ENCODE data around the gene NAA15.

Gene NAA15

DNA sequence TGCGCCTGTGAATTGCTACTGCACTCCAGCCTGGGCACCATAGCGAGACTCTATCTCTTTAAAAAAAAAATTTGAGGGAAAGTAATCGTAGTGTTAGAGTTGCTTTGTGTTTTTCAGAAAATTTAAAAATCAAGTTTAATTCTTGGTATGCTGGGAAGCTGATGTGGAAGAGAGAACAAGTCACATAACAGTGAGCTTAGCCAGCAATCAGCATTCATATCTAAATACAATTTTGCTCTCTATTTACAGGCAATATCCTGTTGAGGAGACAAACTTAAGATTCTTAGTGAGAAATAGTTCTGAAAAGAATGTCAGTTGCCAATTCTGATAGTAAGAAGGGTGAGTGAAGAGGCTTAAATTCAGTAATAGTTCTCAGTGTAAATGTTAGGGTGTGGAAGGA lies 10.6 kb downstream of the NAA15 start:
- TF ChIP-seq FOXM1 (IDR thresholded peaks at IDR 0.05; ENCODE audit: borderline replicate concordance, low read depth): no peak
- no peak for TF ChIP-seq ZBTB7A (IDR thresholded peaks at IDR 0.05; ENCODE audit: low read depth)
- no peak for TF ChIP-seq TEAD4 (IDR thresholded peaks at IDR 0.05)
- no peak for TF ChIP-seq EP300 (IDR thresholded peaks at IDR 0.05; ENCODE audit: borderline replicate concordance)
- no peak for TF ChIP-seq MAX (IDR thresholded peaks at IDR 0.05)
- no peak for TF ChIP-seq CREB1 (IDR thresholded peaks at IDR 0.05; ENCODE audit: low read depth)
- no peak for TF ChIP-seq NFIC (IDR thresholded peaks at IDR 0.05)
- no peak for TF ChIP-seq TAF1 (IDR thresholded peaks at IDR 0.05; ENCODE audit: low read depth)
- no peak for TF ChIP-seq REST (IDR thresholded peaks at IDR 0.05; ENCODE audit: low read depth)
- TF ChIP-seq TCF12 (IDR thresholded peaks at IDR 0.05; ENCODE audit: low read depth): no peak
- TF ChIP-seq USF1 (IDR thresholded peaks at IDR 0.05): no peak
- TF ChIP-seq RAD21 (IDR thresholded peaks at IDR 0.05; ENCODE audit: low read depth): no peak
- no peak for TF ChIP-seq EGR1 (IDR thresholded peaks at IDR 0.05)
- TF ChIP-seq YY1 (IDR thresholded peaks at IDR 0.05; ENCODE audit: low read depth): no peak
- TF ChIP-seq CEBPB (IDR thresholded peaks at IDR 0.05): no peak

- TF ChIP-seq CEBPB (IDR thresholded peaks at IDR 0.05) (no peak), MAX (IDR thresholded peaks at IDR 0.05) (no peak), EGR1 (IDR thresholded peaks at IDR 0.05) (no peak), REST (IDR thresholded peaks at IDR 0.05; ENCODE audit: low read depth) (no peak), FOXM1 (IDR thresholded peaks at IDR 0.05; ENCODE audit: borderline replicate concordance, low read depth) (no peak), CREB1 (IDR thresholded peaks at IDR 0.05; ENCODE audit: low read depth) (no peak), NFIC (IDR thresholded peaks at IDR 0.05) (no peak), EP300 (IDR thresholded peaks at IDR 0.05; ENCODE audit: borderline replicate concordance) (no peak), TCF12 (IDR thresholded peaks at IDR 0.05; ENCODE audit: low read depth) (no peak), TAF1 (IDR thresholded peaks at IDR 0.05; ENCODE audit: low read depth) (no peak), ZBTB7A (IDR thresholded peaks at IDR 0.05; ENCODE audit: low read depth) (no peak)
Measured at GRCh38 chr4:139312552-139313332, 11.4 kb downstream of the NAA15 start.

DNA sequence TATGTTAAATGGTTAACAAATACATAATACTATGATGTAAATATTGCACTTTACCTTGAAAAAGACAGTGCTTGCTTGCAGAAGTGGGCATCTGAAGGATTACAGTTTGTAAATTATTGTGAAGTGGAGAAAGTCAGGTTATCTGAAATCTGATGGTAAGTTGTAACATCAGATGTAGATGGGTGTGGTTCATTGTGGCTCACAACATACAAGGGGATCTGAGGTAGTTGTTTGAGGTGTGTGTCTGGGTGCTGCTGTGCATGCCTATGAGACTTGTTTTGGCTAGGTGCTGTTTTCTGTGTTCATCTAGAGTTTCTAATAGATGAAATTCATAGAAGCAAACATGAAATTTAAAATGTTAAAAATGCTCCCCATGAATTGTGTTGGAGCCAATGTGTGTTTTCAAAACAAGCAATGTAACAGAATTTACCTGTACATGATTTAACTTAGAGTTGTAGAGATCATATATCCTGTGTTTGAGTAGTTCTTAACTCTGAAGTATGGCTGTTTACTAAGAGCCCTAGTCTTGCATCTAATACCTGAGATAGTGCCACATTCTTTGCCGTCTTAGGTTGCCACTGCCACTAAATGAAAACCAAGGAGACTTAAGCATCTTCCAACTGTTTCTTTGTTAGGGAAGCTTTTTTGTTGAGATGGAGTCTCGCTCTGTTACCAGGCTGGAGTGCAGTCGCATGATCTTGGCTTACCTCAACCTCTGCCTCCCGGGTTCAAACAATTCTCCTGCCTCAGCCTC lies 12.9 kb downstream of the NAA15 start:
- no peak for TF ChIP-seq EP300 (IDR thresholded peaks at IDR 0.05; ENCODE audit: borderline replicate concordance)

DNA sequence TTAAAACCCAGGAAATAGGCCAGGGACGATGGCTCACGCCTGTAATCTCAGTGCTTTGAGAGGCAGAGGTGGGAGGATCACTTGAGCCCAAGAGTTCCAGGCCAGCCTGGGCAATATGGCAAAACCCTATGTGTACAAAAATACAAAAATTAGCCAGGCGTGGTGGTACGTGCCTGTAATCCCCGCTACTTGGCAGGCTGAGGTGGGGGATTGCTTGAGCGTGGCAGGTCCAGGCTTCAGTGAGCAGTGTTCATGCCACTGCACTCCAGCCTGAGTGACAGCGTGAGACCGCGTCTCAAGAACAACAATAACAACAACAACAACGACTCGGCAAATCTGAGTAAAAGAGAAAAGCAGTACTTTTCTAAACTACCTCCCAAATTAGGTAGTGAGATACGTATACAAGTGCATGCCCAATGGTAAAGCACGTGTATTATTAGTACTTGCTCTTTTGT lies 13.9 kb downstream of the NAA15 start:
- TF ChIP-seq REST (IDR thresholded peaks at IDR 0.05; ENCODE audit: low read depth) (no peak), TAF1 (IDR thresholded peaks at IDR 0.05; ENCODE audit: low read depth) (no peak), MAX (IDR thresholded peaks at IDR 0.05) (no peak), TEAD4 (IDR thresholded peaks at IDR 0.05) (no peak), FOXM1 (IDR thresholded peaks at IDR 0.05; ENCODE audit: borderline replicate concordance, low read depth) (no peak), EP300 (IDR thresholded peaks at IDR 0.05; ENCODE audit: borderline replicate concordance) (no peak), NFIC (IDR thresholded peaks at IDR 0.05) (no peak)
